SIG-M5 treated with dmso at 0.1 percent for 504 hours (cell line): ENCODE measurements around the gene RPS28.

ENCODE experiments used
- DNase-seq: peaks from one replicate; lab custom pipeline; 2025; ENCODE audit not compliant: unreplicated experiment; lab: John Stamatoyannopoulos, UW

The RPS28 gene

GRCh38 chr19:8370176-8371010 is 49.1 kb downstream of the RPS28 start:
- no peak for DNase-seq

GRCh38 chr19:8371011-8371804 is 49.9 kb downstream of the RPS28 start:
- no peak for DNase-seq
